OCI-LY7 (cell line): ENCODE results near the gene PPCDC. TPM values are rescaled to one million over a fixed set of nuclear protein-coding genes. Genes with fewer than 3 reads are reported as not detected.

Source experiments
- BruUV-seq: library from RNA; stranded (reverse); fragments of 400-500 nt; replicated peaks from 2 replicates; lab custom pipeline; 2021; lab: Mats Ljungman, UMichigan
- CTCF ChIA-PET: fragments of 300-600 bp; sonication (Branson Sonifier 250); formaldehyde crosslinking; loops from one replicate; lab custom pipeline; 2022; ENCODE audit warnings: antibody characterized with exemption; ENCODE audit not compliant: unreplicated experiment; lab: Charles Lee
- POLR2A ChIA-PET: fragments of 300-600 bp; sonication (Branson Sonifier 250); formaldehyde crosslinking; loops from one replicate; lab custom pipeline; 2022; ENCODE audit warnings: antibody characterized with exemption; lab: Charles Lee
- DNase-seq: peaks from one replicate; pipeline ENCODE4 v3.0.0-alpha.2; 2015; ENCODE audit warnings: low spot score
- H2AFZ ChIP-seq: fragments of 200-600 bp; sonication (generic), shearing (Covaris generic); 2 replicates; pipeline ENCODE4 v1.6.1; 2014; ENCODE audit warnings: mild to moderate bottlenecking, antibody characterized with exemption, low read length, moderate library complexity
- H3K27ac ChIP-seq: fragments of 200-600 bp; sonication (generic); 2 replicates; pipeline ENCODE4 v1.5.1; 2014; ENCODE audit warnings: mixed run types, low read depth, mild to moderate bottlenecking, moderate library complexity, low read length, inconsistent platforms; ENCODE audit not compliant: poor library complexity, severe bottlenecking
- H3K36me3 ChIP-seq: fragments of 200-600 bp; sonication (generic); 2 replicates; pipeline ENCODE4 v1.6.1; 2014; ENCODE audit warnings: mild to moderate bottlenecking, antibody characterized with exemption, low read length, moderate library complexity, mixed read lengths; ENCODE audit not compliant: insufficient read depth
- H3K4me1 ChIP-seq: fragments of 200-600 bp; sonication (generic); 2 replicates; pipeline ENCODE4 v1.5.1; 2014; ENCODE audit warnings: mild to moderate bottlenecking, low read length; ENCODE audit not compliant: insufficient read depth, poor library complexity, severe bottlenecking
- H3K4me2 ChIP-seq: fragments of 200-600 bp; sonication (generic); 2 replicates; pipeline ENCODE4 v1.6.1; 2014; ENCODE audit warnings: mild to moderate bottlenecking, low read length
- H3K4me3 ChIP-seq: fragments of 200-600 bp; sonication (generic); 2 replicates; pipeline ENCODE4 v1.5.1; 2014; ENCODE audit warnings: mild to moderate bottlenecking, low read depth, low read length; ENCODE audit not compliant: poor library complexity, severe bottlenecking
- H3K79me2 ChIP-seq: fragments of 200-600 bp; sonication (generic); 2 replicates; pipeline ENCODE4 v1.6.1; 2016; ENCODE audit warnings: low read depth, mild to moderate bottlenecking, low read length, moderate library complexity, mixed read lengths; ENCODE audit not compliant: insufficient read depth
- H3K9me2 ChIP-seq: fragments of 200-600 bp; sonication (generic); 2 replicates; pipeline ENCODE4 v1.6.1; 2016; ENCODE audit warnings: mild to moderate bottlenecking, low read length, mixed read lengths; ENCODE audit not compliant: insufficient read depth
- H3K9me3 ChIP-seq: fragments of 200-600 bp; sonication (generic); 2 replicates; pipeline ENCODE4 v1.6.1; 2014; ENCODE audit warnings: mild to moderate bottlenecking, mixed run types, low read length, mixed read lengths
- H4K20me1 ChIP-seq: fragments of 200-600 bp; sonication (generic); 2 replicates; pipeline ENCODE4 v1.6.1; 2014; ENCODE audit warnings: mild to moderate bottlenecking, antibody characterized with exemption, low read length, moderate library complexity, mixed read lengths; ENCODE audit not compliant: insufficient read depth
- intact Hi-C: fragments of 100-400 bp; cut with micrococcal nuclease; formaldehyde crosslinking; loops from one replicate; pipeline ENCODE4 v1.10.0; 2022; ENCODE audit not compliant: unreplicated experiment
- total RNA-seq, 2 experiments: library from RNA; depleted of rRNA in 1 of 2; stranded (reverse); fragments of >200 nt in 1 of 2; shearing (Covaris generic) in 1 of 2; gene quantifications; 2 replicates each; pipeline ENCODE4 v1.2.3, GENCODE V29; 2014 to 2022
- TF ChIP-seq, protein P1 (sequence below): fragments of 200-600 bp; sonication (generic); conservative IDR thresholded peaks from 2 replicates; pipeline ENCODE4 v1.5.1; 2014; ENCODE audit warnings: mild to moderate bottlenecking, antibody characterized with exemption, low read length, moderate library complexity, mixed read lengths

The PPCDC gene
- total RNA-seq, 2 experiments from 2014 or later, result 44.3 to 48.3 TPM

DNA sequence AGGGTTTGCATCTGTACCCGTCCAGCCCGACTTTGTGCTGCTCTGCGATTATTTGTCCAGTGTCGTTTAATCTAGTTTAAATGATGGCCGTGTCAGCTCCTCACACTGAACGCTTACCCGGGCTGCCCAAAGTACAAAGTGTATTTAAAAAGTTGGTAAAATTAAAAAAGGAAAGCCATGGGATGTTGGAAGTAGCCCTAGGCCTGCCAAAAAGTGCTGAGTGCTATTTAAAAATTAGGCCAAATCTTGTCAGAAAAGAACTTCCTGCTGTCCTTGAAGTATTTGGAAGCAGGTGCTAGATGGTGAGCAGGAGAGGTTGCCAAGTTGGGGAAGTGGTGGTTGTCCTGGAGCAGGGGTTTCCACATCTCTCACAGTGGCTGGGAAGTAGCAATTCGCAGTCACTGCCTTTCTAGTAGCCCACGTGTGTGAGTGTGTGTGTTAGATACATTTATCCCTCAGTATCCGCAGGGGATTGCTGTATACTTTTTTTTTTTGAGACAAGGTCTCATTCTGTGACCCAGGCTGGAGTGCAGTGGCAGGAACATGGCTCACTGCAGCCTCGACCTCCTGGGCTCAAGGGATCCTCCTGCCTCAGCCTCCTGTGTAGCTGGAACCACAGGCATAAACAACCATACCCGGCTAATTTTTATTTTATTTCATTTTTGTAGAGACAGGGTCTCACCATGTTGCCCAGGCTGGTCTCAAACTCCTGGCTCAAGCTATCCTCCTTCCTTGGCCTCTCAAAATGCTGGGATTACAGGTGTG is 664 bp downstream of the PPCDC start:
- BruUV-seq, result TSS peak; percentile 93
- Histone ChIP-seq H3K4me1 (peaks cover 80% of the 10 kb centered on the region), H4K20me1 (no peaks in the 10 kb centered on the region), H3K36me3 (peaks cover 32% of the 10 kb centered on the region; the same call in 1 of the 2 replicates), H3K4me3 (peak overlapping the region; percentile 90), H3K79me2 (peaks cover 25% of the 10 kb centered on the region; the same call in 1 of the 2 replicates), H3K9me3 (no peaks in the 10 kb centered on the region), H3K9me2 (no peaks in the 10 kb centered on the region), H2AFZ (no peak overlapping the region; the same call in 1 of the 2 replicates), H3K27ac (peak overlapping the region; percentile 76), H3K4me2 (peak overlapping the region; percentile 86)
- POLR2A ChIA-PET, result interaction anchor here (0.7 to 3.2 kb wide), 8 partner anchors 10 to 195 kb away, joined by 3 to 22 read pairs (median 6); no protein-coding TSS in a partner anchor
- TF ChIP-seq, protein P1, sequence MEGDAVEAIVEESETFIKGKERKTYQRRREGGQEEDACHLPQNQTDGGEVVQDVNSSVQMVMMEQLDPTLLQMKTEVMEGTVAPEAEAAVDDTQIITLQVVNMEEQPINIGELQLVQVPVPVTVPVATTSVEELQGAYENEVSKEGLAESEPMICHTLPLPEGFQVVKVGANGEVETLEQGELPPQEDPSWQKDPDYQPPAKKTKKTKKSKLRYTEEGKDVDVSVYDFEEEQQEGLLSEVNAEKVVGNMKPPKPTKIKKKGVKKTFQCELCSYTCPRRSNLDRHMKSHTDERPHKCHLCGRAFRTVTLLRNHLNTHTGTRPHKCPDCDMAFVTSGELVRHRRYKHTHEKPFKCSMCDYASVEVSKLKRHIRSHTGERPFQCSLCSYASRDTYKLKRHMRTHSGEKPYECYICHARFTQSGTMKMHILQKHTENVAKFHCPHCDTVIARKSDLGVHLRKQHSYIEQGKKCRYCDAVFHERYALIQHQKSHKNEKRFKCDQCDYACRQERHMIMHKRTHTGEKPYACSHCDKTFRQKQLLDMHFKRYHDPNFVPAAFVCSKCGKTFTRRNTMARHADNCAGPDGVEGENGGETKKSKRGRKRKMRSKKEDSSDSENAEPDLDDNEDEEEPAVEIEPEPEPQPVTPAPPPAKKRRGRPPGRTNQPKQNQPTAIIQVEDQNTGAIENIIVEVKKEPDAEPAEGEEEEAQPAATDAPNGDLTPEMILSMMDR, result no peak
- CTCF ChIA-PET, result interaction anchor here (1.6 kb wide), 1 partner anchor 19 kb away, joined by 6 read pairs; no protein-coding TSS in a partner anchor
- DNase-seq, result peak; percentile 63
- intact Hi-C loops, result loop anchor here (1.0 to 10.0 kb wide), 3 partner anchors 15 to 603 kb away; partner anchors contain the start of gene SNUPN

DNA sequence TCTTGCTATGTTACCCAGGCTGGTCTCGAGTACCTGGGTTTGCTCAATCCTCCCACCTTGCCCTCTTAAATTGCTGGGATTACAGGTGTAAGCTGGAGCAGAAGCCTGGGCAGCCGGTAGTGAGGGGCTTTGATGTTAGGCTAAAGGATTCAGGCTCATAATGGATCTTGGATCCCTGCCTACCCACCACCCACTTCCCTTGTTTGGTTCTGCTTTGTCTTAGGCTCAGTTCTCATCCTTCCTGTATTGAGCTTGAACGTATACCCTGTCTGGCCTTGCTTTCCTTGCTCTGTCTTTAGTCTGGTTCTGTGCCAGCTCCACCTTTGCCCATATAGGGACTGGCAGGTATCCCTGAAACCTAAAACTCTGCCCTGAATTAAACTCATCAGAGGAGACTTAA is 1.7 kb downstream of the PPCDC start:
- Histone ChIP-seq H3K4me2 (peak overlapping the region; percentile 86), H3K79me2 (peaks cover 29% of the 10 kb centered on the region; the same call in 1 of the 2 replicates), H3K9me2 (no peaks in the 10 kb centered on the region), H3K36me3 (peaks cover 36% of the 10 kb centered on the region), H3K4me3 (peak overlapping the region; percentile 90), H4K20me1 (no peaks in the 10 kb centered on the region), H3K9me3 (no peaks in the 10 kb centered on the region), H3K4me1 (peaks cover 83% of the 10 kb centered on the region), H3K27ac (peak overlapping the region; percentile 76), H2AFZ (no peak overlapping the region)
- TF ChIP-seq, protein P1, result no peak
- DNase-seq, result peak; percentile 43
- ChIA-PET POLR2A (interaction anchor here (0.8 to 3.2 kb wide), 4 partner anchors 9 to 18 kb away, joined by 3 to 22 read pairs (median 10); no protein-coding TSS in a partner anchor), CTCF (interaction anchor here (0.7 to 1.6 kb wide), 2 partner anchors 18 kb away, joined by 4 to 6 read pairs; no protein-coding TSS in a partner anchor)
- BruUV-seq, result no TSS peak
- intact Hi-C loops, result loop anchor here (10.0 kb wide), 1 partner anchor 280 kb away; no protein-coding TSS in a partner anchor
